Tibial artery (tissue), 4 donors: Measurements from ENCODE around the gene ACVRL1.

ENCODE experiments used
- DNase-seq, 2 donors: peaks; one replicate each; pipeline ENCODE4 v3.0.0-alpha.2; 2019
- H3K27ac ChIP-seq, 2 donors: fragments of 200-600 bp; sonication (generic) in 1 of 2; 1 replicate in 1 of 2; 2 replicates in 1 of 2; pipeline ENCODE4 v1.5.1; 2018 to 2019; ENCODE audit warnings: mild to moderate bottlenecking in 1 of 2
- H3K27me3 ChIP-seq, 2 donors: fragments of 200-600 bp; sonication (generic) in 1 of 2; one replicate each; pipeline versions ENCODE4 v1.5.1 to v1.6.0; 2016 to 2019
- H3K36me3 ChIP-seq, 3 donors: fragments of 200-600 bp; sonication (generic) in 2 of 3; one replicate each; pipeline ENCODE4 v1.5.1; 2016 to 2019; ENCODE audit warnings: mild to moderate bottlenecking in 2 of 3
- H3K4me1 ChIP-seq, 4 donors: fragments of 200-600 bp; sonication (generic) in 2 of 4; 1 replicate in 3 of 4; 2 replicates in 1 of 4; pipeline ENCODE4 v1.5.1; 2016 to 2019
- H3K4me3 ChIP-seq, 2 donors: fragments of 200-600 bp; sonication (generic) in 1 of 2; 1 replicate in 1 of 2; 2 replicates in 1 of 2; pipeline ENCODE4 v1.5.1; 2018 to 2019; ENCODE audit warnings: mild to moderate bottlenecking in 2 of 2
- H3K9me3 ChIP-seq, 3 donors: fragments of 200-600 bp; sonication (generic) in 1 of 3; one replicate each; pipeline ENCODE4 v1.5.1; 2016 to 2019
- intact Hi-C: fragments of 100-400 bp; cut with DNase I; formaldehyde crosslinking; loops from one replicate; pipeline ENCODE4 v1.15.0; 2023; ENCODE audit warnings: low total_unique reads
- TF ChIP-seq, protein P1 (sequence below), 2 experiments: fragments of 200-600 bp in 1 of 2; fragments of 450-650 bp in 1 of 2; IDR thresholded peaks; one replicate each; pipeline ENCODE4 v1.5.1; 2017 to 2019; ENCODE audit warnings: antibody characterized with exemption in 2 of 2, mild to moderate bottlenecking in 1 of 2, moderate library complexity in 1 of 2

The ACVRL1 gene

DNA sequence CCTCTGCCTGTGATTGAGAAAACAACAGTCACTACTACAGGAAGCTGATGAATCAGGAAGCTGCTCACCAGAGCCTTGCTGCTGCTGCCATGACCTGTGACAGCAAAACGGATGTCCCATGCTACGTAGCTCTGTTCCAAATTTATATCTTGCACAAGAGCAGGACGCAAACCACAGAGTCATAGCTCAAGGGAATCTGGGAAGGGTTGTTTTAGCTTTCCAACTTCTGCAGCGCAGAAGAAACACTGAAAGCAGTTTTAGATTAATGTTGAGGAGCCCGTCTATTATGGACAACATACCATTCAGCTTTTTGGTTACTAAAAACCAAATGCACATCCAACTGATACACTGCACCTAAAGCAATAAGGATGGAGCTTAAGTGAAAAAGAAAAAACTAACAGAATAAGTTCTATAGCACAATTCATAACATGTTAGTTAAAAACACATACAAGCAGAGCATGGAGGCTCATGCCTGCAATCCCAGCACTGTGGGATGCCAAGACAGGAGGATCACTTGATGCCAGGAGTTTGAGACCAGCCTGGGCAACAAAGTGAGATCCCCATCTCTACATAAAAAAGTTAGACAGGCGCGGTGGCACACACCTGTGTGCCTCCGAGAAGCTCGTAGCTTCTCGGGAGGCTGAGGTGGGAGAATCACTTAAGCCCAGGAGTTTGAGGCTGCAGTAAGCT lies 21.1 kb upstream of the ACVRL1 start:
- DNase-seq = peak; percentile 89 to 91
- H3K27me3 ChIP-seq = peaks cover 0 to 36% of the 10 kb centered on the region in 2 donors
- H3K9me3 ChIP-seq = no peaks in the 10 kb centered on the region
- peaks cover 0 to 12% (median 6%) of the 10 kb centered on the region in 4 donors for H3K4me1 ChIP-seq
- intact Hi-C loops = no loop called here
- H3K27ac ChIP-seq = peak overlapping the region in 1 of 2 donors; percentile 9
- TF ChIP-seq, protein P1, sequence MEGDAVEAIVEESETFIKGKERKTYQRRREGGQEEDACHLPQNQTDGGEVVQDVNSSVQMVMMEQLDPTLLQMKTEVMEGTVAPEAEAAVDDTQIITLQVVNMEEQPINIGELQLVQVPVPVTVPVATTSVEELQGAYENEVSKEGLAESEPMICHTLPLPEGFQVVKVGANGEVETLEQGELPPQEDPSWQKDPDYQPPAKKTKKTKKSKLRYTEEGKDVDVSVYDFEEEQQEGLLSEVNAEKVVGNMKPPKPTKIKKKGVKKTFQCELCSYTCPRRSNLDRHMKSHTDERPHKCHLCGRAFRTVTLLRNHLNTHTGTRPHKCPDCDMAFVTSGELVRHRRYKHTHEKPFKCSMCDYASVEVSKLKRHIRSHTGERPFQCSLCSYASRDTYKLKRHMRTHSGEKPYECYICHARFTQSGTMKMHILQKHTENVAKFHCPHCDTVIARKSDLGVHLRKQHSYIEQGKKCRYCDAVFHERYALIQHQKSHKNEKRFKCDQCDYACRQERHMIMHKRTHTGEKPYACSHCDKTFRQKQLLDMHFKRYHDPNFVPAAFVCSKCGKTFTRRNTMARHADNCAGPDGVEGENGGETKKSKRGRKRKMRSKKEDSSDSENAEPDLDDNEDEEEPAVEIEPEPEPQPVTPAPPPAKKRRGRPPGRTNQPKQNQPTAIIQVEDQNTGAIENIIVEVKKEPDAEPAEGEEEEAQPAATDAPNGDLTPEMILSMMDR (IDR thresholded peaks at IDR 0.05) = no peak
- H3K4me3 ChIP-seq = no peak overlapping the region
- H3K36me3 ChIP-seq = no peaks in the 10 kb centered on the region

DNA sequence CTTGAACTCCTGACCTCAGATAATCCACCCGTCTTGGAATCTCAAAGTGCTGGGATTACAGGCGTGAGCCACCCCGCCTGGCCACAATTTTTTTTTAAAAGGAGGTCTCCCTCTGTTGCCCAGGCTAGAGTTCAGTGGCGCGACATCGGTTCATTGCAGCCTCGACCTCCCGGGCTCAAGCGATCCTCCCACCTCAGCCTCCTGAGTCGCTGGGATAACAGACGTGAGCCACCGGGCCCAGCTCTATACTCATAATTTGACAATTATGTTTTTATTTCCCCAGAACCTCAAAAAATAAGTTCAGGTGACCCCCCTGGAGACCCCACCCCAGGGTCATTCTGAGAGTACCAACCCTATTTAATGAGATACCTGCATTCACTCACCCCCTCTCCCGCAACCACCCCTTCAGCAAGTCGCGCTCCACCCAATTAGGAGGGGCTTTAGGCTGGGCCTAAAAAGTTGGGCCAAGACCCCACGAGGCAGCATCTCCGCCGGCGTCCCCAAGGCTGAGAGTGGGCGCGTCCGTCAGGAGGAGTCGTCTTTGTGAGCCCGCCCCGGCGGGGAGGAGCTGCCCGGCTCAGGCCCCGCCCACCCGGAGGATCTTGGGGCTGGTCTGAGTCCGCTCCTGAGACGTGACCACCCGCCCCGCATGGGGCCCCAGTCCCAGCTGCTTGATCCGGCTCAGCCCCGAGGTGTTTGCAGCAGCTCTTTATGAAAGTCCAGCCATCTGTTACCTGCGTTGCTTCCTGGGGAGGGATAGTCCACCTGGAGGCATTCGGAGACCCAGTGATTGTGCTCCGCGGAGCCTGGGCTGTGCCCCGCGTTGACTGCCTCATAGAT lies 19.6 kb upstream of the ACVRL1 start, which contains the start of gene ANKRD33:
TSS of gene ANKRD33 (plus strand) at position 628 of the 840 bp plus-strand sequence. CDS start at position 712, 84 bp downstream.
- H3K4me1 ChIP-seq = peaks cover 0 to 12% (median 6%) of the 10 kb centered on the region in 4 donors
- TF ChIP-seq, protein P1 (IDR thresholded peaks at IDR 0.05) = no peak
- H3K4me3 ChIP-seq = no peak within 1 kb of the TSS
- H3K36me3 ChIP-seq = no peaks in the 10 kb centered on the region
- peak in 1 of 2 donors; percentile 70 for DNase-seq
- H3K9me3 ChIP-seq = no peaks in the 10 kb centered on the region
- no peak within 1 kb of the TSS for H3K27ac ChIP-seq
- intact Hi-C loops = no loop called here
- H3K27me3 ChIP-seq = peaks cover 0 to 36% of the 10 kb centered on the region in 2 donors

GRCh38 chr12:51888316-51889215 lies 18.7 kb upstream of the ACVRL1 start:
- H3K27ac ChIP-seq = no peak overlapping the region
- H3K4me1 ChIP-seq = peaks cover 0 to 12% (median 6%) of the 10 kb centered on the region in 4 donors
- no peaks in the 10 kb centered on the region for H3K9me3 ChIP-seq
- H3K36me3 ChIP-seq = no peaks in the 10 kb centered on the region
- H3K4me3 ChIP-seq = no peak overlapping the region
- intact Hi-C loops = no loop called here
- TF ChIP-seq, protein P1 (IDR thresholded peaks at IDR 0.05) = no peak
- peaks cover 0 to 36% of the 10 kb centered on the region in 2 donors for H3K27me3 ChIP-seq
- peak in 1 of 2 donors; percentile 59 for DNase-seq

DNA sequence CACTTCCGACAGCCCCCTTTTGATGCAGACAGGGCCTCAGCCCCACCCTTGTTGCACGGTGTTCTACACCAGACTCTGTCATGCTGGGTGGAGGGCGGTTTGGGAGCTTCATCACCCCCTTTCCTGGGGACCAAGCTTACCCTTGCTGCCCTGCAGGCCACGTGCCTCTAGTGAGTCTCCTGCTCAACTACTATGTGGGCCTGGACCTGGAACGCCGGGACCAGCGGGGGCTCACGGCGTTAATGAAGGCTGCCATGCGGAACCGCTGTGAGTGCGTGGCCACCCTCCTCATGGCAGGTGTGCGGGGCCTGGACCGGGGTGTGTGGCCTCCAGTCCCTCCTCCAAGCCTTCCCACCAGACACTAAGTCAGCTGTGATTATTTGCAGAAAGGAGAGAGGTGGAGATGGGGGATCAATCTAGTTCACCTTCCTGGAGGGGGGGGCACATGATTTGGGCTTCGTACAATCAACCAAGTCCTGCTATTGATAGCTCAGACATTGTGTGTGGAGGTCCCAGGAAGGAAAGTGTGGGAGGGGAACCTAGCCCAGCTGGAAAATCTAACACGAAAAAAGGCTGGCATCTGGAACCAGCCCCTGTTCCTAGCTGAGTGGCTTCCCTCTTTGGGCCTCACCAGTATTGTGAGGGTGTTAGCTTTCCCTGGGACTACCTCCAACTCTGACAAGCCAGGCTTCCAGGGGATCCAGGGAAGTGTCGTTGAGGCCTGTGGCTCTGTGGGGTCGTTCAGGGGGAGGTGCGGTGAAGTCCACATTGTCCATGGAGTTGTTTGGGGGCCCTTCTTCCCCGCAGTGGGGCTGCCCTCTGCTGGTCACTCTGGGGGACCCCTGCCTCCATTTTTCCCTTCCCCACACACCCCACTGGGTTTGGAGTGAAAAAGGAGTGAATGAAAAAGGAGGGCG lies 17.8 kb upstream of the ACVRL1 start:
- Histone ChIP-seq H3K4me3 (no peak overlapping the region), H3K4me1 (peaks cover 0 to 12% (median 6%) of the 10 kb centered on the region in 4 donors), H3K27ac (no peak overlapping the region), H3K27me3 (peaks cover 0 to 36% of the 10 kb centered on the region in 2 donors), H3K9me3 (no peaks in the 10 kb centered on the region), H3K36me3 (no peaks in the 10 kb centered on the region)
- DNase-seq = peak in 1 of 2 donors; percentile 60
- TF ChIP-seq, protein P1 (IDR thresholded peaks at IDR 0.05) = no peak
- intact Hi-C loops = no loop called here
